ENCODE data around the gene STMN3. TPM values are rescaled to one million over a fixed set of nuclear protein-coding genes. Genes with fewer than 3 reads are reported as not detected.
"Not testable (repeated sequence)": the region's sequence is repeated elsewhere in the genome, so short reads cannot be mapped to it uniquely, and the experiment has no call there.

The STMN3 gene
- total RNA-seq, 4 donors from 2014 or later, result 0.51 to 1.9 (median 0.88) TPM

GRCh38 chr20:63617876-63618265 is 35.4 kb downstream of the STMN3 start:
- in situ Hi-C loops (cut with MboI; ENCODE audit: low sequenced_read_pairs in 4 of 4) (no loop called here), intact Hi-C loops (cut with DNase I; ENCODE audit: low total_unique reads) (no loop called here)
- peaks cover 0 to 41% of the 10 kb centered on the region in 2 donors for H3K36me3 ChIP-seq

GRCh38 chr20:63617092-63617875 is 35.9 kb downstream of the STMN3 start:
- no peaks in the 10 kb centered on the region for H3K27me3 ChIP-seq
- H3K9me3 ChIP-seq, result no peaks in the 10 kb centered on the region
- intact Hi-C loops (cut with DNase I; ENCODE audit: low total_unique reads) (no loop called here), in situ Hi-C loops (cut with MboI; ENCODE audit: low sequenced_read_pairs in 4 of 4) (no loop called here)
- TF ChIP-seq POLR2A (IDR thresholded peaks at IDR 0.05), result no peak
- no peak for TF ChIP-seq CTCF (IDR thresholded peaks at IDR 0.05 in 4 of 5, conservative IDR thresholded peaks at IDR 0.05 in 1 of 5)
- DNase-seq, result no peak
- H3K4me3 ChIP-seq, result no peak overlapping the region
- H3K27ac ChIP-seq, result no peak overlapping the region
- peaks cover 0 to 4% of the 10 kb centered on the region in 2 donors for H3K4me1 ChIP-seq
- H3K36me3 ChIP-seq, result peaks cover 0 to 41% of the 10 kb centered on the region in 2 donors
- ATAC-seq, result no peak

More at GRCh38 chr20:63617876-63618265, 35.4 kb downstream of the STMN3 start:
- no peaks in the 10 kb centered on the region for H3K27me3 ChIP-seq
- H3K4me3 ChIP-seq, result no peak overlapping the region
- H3K4me1 ChIP-seq, result peaks cover 0 to 3% of the 10 kb centered on the region in 2 donors
- ATAC-seq (no peak), DNase-seq (no peak)
- H3K9me3 ChIP-seq, result no peaks in the 10 kb centered on the region
- H3K27ac ChIP-seq, result no peak overlapping the region
- TF ChIP-seq POLR2A (IDR thresholded peaks at IDR 0.05) (no peak), CTCF (IDR thresholded peaks at IDR 0.05 in 4 of 5, conservative IDR thresholded peaks at IDR 0.05 in 1 of 5) (no peak)

GRCh38 chr20:63613863-63614594 is 39.2 kb downstream of the STMN3 start:
- in situ Hi-C loops (cut with MboI; ENCODE audit: low sequenced_read_pairs in 4 of 4); H3K9me3 ChIP-seq; H3K4me3 ChIP-seq; H3K4me1 ChIP-seq; DNase-seq; H3K27ac ChIP-seq; ATAC-seq; H3K27me3 ChIP-seq: not testable (repeated sequence)
- intact Hi-C loops (cut with DNase I; ENCODE audit: low total_unique reads), result loop anchor here (5.0 kb wide), 1 partner anchor 77 kb away; the partner anchor contains the start of gene PTK6
- peaks cover 0 to 37% of the 10 kb centered on the region in 2 donors for H3K36me3 ChIP-seq
- TF ChIP-seq CTCF (IDR thresholded peaks at IDR 0.05 in 4 of 5, conservative IDR thresholded peaks at IDR 0.05 in 1 of 5), result peak; percentile 5 to 31 (median 21)

- Histone ChIP-seq H3K4me3 (no peak overlapping the region), H3K27ac (no peak overlapping the region), H3K4me1 (peaks cover 0 to 4% of the 10 kb centered on the region in 2 donors), H3K36me3 (peaks cover 0 to 21% of the 10 kb centered on the region in 2 donors), H3K9me3 (no peaks in the 10 kb centered on the region), H3K27me3 (no peaks in the 10 kb centered on the region)
- intact Hi-C loops (cut with DNase I; ENCODE audit: low total_unique reads) (loop anchor here (5.0 kb wide), 1 partner anchor 75 kb away; the partner anchor contains the start of gene PTK6), in situ Hi-C loops (cut with MboI; ENCODE audit: low sequenced_read_pairs in 4 of 4) (no loop called here)
- no peak for DNase-seq
- no peak for TF ChIP-seq CTCF (IDR thresholded peaks at IDR 0.05 in 4 of 5, conservative IDR thresholded peaks at IDR 0.05 in 1 of 5)
- no peak for TF ChIP-seq POLR2A (IDR thresholded peaks at IDR 0.05)
- ATAC-seq, result no peak
Measured at GRCh38 chr20:63612276-63612931, 40.8 kb downstream of the STMN3 start.

Data from gastrocnemius medialis (tissue), 4 donors.